HG03342 (cell line): ENCODE results near the gene SLC24A3.

Experiments used
- ATAC-seq: cut with Tn5 transposase; IDR thresholded peaks from one replicate; pipeline ENCODE4 v1.9.1; 2021; ENCODE audit warnings: mild to moderate bottlenecking, moderate library complexity; ENCODE audit not compliant: unreplicated experiment

Gene SLC24A3

DNA sequence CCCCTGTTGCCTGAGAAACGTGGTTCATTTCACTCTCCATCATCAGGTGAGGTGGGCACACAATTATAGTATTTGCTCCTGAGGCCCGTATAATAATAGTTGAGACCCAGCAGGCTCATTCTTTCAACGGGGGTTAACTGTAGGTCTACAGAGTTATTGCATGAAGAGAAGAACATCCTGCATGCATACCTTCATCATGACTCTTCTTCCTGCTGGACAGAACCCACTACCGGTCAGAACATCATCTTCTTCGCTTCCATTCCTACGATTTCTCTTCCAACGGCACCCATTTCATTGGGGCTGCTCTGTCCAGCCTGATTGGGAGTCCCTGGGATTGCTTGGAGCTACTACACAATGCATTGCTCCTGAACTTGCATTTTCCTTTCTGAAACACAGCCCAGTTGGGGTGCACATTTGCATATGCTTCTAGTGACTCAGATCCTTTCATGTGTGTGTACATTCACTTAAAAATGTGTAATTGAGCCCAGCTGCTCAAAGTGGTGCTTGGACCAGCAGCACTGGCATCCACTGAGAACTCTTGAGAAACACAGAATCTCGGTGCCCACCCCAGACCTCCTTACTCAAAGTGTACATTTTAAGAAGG lies 57.4 kb downstream of the SLC24A3 start:
- ATAC-seq: no peak

GRCh38 chr20:19271879-19272651 lies 59.6 kb downstream of the SLC24A3 start:
- no peak for ATAC-seq

GRCh38 chr20:19272976-19273654 lies 60.7 kb downstream of the SLC24A3 start:
- no peak for ATAC-seq

DNA sequence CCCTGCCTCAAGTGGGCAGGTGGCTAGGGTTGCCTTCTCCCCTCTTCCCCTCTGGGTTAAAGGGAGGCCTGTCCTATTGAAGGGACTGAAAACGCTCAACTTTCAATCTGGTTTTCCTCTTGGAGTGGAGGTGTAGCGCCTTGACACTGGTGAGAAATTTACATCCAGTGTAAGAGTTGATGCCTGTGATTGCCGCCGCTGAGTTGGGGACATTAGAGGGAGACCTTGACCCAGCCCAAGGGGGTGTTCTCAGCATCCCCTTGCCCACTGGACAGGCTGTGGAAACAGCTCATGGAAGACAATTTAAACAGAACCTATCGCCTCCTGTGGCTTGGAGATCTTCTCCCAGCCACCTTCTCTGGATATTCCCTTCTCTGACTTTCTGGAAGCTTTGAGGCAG lies 61.6 kb downstream of the SLC24A3 start:
- no peak for ATAC-seq

DNA sequence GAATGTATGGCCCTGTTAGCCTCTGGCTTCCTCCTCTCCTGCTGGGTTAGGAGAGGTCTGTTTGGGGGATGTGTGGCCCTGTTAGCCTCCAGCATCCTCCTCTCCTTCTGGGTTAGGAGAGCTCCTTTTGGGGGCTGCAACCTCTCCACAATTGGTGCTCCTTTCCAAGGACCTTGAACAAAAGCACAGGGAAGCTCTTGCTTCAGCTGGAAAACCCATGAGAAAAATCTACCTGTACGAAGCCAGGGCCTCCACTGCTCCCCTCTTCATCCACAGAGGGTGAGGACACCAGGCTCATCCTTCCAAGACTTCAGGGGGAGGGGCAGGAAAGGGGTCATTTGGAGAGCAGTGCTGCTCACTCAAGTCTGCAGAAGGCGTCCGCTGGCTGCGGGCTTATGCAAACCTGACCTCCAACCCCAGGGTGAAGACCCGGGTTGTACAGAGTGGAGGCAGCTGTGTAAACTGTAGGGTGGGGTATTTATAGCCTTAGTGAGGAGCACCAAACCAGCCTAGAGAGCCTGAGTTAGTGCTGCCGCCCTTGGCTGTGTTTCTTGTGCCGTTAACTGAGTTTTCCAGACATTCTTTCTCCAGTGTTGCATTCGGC lies 62.1 kb downstream of the SLC24A3 start:
- no peak for ATAC-seq

DNA sequence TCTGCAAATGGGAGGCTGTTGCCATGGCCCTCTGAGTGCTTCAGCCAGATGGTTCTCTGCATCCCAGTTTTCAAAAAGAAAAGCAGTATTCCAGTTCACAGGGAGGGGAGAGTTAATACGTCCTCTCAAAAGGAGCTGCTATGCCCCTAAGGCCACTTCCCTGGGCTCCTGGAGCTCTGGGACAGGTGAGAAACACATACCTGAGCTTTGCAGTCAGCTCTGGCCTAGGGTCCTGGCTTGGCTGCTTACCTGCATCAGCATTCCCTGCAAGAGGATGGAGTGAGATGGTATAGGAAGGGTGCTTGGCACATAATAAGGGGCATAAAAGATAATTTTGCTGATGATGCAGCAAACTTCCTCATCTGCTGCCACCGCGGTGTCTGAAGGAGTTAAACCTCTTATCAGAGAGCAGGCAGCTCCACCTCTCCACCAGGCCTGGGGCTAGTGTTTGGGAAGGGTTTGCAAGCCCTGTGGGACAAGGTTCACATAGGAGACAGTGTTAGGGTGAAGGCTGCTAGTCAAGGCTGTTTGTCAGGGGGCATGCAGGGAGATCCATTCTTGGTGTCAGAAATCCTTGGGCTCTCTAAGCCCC lies 62.7 kb downstream of the SLC24A3 start:
- ATAC-seq: no peak

DNA sequence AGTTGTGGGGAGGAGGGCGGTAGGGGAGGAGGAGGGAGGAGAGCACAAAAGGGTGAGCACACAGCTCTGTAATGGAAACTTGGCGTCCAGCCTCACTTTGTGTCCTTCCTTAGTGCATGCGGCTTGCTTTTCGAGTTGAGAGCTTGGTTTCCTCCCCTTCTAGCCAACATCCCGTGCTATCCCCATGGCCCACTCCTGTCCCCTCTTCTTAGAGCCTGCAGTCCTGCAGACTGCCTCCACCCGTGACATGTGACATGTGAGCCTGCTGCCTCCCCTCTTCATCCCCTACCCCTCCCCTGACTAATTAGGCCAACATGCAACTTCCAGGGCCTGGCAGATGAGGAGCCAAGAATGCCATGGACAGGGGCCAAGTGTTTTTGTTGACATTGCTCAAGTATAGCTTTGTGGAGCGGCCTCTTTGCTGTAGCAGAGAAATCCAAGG lies 63.2 kb downstream of the SLC24A3 start:
- no peak for ATAC-seq

- ATAC-seq: no peak
Measured at GRCh38 chr20:19277381-19277780, 64.9 kb downstream of the SLC24A3 start.

- ATAC-seq: no peak
Measured at GRCh38 chr20:19283490-19284025, 71.1 kb downstream of the SLC24A3 start.

DNA sequence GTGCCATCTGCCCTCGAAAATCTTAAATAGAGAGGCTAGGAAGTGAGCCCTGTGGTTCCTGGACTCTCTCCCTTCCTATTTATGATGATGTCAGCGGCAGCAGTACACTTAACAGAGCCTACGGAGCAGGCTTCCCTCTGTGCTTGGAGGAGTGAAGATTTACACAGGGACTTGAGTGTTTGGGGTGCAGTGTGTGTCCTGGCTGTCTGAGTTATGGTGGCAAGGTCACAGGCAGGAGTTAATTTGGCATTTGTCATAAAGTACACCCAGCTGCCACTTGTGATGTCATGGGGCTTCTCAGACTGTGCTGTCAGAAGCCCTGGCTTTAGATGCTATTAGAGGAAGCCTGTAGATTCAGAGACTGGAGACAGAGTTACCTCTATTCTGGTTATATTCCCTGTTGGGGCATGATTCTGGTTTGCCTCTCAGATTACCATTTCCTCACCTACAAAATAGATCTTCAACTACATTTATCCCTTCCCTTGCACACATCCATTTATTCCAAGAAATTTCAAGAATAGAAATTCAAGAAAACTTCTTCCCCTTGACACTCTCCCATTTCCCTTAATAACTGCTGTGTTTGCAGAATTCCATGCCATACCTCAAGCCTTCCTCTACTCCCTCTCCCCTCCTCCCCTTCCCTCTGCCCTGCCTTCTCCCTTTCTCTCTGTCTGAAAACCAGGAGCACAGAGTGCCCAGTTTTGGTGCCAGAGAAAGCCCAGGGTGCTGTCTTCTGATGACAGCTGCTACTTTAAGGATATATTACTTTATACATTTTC lies 72.1 kb downstream of the SLC24A3 start:
- ATAC-seq: no peak

DNA sequence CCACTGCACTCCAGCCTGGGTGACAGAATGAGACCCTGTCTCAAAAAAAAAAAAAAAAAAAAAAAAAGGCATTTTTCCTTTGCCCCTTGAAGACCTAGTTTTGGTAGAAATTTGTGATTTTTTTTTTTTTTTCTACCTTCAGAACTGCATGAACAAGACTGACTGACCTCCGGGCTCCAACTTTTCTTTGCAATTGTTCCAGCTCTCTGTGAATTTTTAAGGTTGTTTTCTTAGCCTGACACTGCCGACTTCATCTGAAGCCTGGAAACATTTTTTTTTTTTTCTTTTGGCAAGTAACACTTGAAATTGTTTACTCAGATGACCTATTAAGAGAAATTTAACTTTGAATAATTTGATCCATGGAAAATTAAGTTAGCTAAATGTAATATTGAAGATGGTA lies 73.0 kb downstream of the SLC24A3 start:
- ATAC-seq: no peak

- ATAC-seq: no peak
Measured at GRCh38 chr20:19288061-19288460, 75.6 kb downstream of the SLC24A3 start.

- no peak for ATAC-seq
Measured at GRCh38 chr20:19288636-19289035, 76.2 kb downstream of the SLC24A3 start.

DNA sequence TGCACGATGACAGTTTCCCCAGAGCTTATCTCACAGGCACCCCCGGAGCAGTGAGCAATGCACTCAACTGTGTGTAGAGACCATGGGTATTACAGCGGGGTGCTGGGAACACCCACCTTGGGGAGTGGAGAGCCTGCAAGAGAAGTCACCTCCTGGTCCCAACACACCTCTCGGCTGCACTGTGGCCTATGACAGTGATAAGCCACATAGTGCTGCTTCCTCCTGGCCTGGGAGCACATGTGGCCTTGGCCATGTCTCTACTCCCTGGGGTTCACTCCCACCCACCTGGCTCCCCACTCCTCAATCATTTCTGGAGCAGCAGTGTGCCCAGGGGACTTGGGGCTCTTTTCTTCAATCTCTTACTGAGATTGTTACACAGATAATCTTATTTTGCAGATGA lies 77.0 kb downstream of the SLC24A3 start:
- ATAC-seq: no peak

- no peak for ATAC-seq
Measured at GRCh38 chr20:19291024-19291817, 78.8 kb downstream of the SLC24A3 start.

- ATAC-seq: no peak
Measured at GRCh38 chr20:19291818-19292132, 79.3 kb downstream of the SLC24A3 start.

DNA sequence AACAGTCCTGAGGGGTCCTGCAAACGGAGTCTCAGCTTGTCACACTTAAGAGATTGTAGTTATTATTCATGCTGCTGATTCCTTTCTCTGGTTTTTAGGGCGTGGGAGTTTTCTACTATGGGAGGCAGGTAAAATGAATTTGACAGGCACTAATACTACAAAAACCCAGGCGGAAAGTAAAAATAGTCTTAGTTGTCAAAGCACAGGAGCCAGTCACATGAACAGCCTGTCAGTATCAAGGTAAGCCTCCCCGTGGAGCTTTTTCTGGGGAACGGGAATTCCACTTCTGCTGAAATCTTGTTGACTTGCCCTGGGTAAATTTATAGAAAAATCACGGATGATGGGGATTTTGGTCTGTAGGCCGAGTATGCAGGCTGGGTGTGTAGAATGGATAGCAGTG lies 79.8 kb downstream of the SLC24A3 start:
- ATAC-seq: no peak

- ATAC-seq: no peak
Measured at GRCh38 chr20:19295076-19295475, 82.6 kb downstream of the SLC24A3 start.

- ATAC-seq: no peak
Measured at GRCh38 chr20:19298652-19299051, 86.2 kb downstream of the SLC24A3 start.

DNA sequence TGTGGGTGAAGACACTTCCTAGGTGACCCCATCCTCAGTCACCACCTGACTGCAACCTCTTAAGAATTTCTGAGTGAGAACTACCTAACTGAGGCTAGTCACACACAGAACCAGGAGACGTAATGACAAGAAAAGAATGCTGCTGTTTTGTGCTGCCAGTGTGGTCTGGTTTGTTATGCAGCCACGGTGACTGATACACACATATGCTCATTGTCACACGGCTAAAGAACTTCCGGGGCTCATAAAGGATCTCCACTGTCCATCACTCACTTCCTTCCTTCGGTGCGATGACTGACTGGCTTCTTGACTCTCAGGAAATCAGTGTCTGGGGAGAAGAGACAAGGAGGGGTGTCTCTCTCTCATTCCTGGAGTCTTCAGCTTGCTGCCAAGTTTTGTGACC lies 88.0 kb downstream of the SLC24A3 start:
- ATAC-seq: no peak
